Panc1 (cell line): Measurements from ENCODE around the gene TRIM2.

Experiments
- POLR2AphosphoS5 ChIP-seq: IDR thresholded peaks from 2 replicates; pipeline ENCODE4 v1.6.1; 2012; ENCODE audit warnings: mild to moderate bottlenecking, low read depth, low read length, moderate library complexity
- SIN3A ChIP-seq: IDR thresholded peaks from 2 replicates; pipeline ENCODE4 v1.6.1; 2012; ENCODE audit warnings: low read depth, mild to moderate bottlenecking, low read length, moderate library complexity, borderline replicate concordance; ENCODE audit not compliant: insufficient read depth
- TF ChIP-seq, protein P1 (sequence below): fragments of 450-650 bp; IDR thresholded peaks from 2 replicates; pipeline ENCODE4 v1.5.1; 2017; ENCODE audit warnings: mild to moderate bottlenecking
- TF ChIP-seq, protein P2 (sequence below), 2 experiments: IDR thresholded peaks; 2 replicates each; pipeline ENCODE4 v1.6.1; 2011 to 2012; ENCODE audit warnings: low read depth in 2 of 2, control low read depth in 1 of 2, low read length in 1 of 2, mild to moderate bottlenecking in 1 of 2, moderate library complexity in 1 of 2; ENCODE audit not compliant: insufficient read depth in 1 of 2

DNA sequence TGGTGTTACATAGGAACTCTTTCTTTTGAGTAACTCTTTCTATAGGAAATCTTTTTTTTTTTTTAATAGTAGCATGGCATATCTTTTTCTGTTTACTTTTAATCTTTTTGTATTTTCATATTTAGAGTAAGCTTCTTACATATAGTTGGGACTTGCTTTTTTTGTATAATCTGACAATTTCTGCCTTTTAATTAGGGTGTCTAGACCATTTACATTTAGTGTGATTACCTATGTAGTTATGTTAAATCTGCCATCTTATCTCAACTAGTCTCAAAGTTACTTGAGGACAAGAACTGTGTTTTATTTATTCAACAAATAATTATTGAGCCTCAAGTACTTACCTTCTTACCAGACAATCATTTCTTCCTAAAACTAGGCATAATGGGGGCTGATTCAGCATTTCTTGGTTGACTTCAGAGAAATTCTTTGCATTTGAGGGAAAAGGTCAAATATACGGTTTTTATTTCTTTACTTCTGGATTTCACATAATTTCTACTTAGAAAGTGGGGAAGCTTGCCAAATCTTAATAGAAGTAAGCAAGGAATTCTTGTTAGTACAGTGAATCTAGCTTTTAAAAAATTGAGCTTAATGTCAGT lies 168.8 kb downstream of the TRIM2 start:
- TF ChIP-seq, protein P1, sequence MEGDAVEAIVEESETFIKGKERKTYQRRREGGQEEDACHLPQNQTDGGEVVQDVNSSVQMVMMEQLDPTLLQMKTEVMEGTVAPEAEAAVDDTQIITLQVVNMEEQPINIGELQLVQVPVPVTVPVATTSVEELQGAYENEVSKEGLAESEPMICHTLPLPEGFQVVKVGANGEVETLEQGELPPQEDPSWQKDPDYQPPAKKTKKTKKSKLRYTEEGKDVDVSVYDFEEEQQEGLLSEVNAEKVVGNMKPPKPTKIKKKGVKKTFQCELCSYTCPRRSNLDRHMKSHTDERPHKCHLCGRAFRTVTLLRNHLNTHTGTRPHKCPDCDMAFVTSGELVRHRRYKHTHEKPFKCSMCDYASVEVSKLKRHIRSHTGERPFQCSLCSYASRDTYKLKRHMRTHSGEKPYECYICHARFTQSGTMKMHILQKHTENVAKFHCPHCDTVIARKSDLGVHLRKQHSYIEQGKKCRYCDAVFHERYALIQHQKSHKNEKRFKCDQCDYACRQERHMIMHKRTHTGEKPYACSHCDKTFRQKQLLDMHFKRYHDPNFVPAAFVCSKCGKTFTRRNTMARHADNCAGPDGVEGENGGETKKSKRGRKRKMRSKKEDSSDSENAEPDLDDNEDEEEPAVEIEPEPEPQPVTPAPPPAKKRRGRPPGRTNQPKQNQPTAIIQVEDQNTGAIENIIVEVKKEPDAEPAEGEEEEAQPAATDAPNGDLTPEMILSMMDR, result no peak
- TF ChIP-seq POLR2AphosphoS5, result no peak
- TF ChIP-seq SIN3A, result no peak
- TF ChIP-seq, protein P2, sequence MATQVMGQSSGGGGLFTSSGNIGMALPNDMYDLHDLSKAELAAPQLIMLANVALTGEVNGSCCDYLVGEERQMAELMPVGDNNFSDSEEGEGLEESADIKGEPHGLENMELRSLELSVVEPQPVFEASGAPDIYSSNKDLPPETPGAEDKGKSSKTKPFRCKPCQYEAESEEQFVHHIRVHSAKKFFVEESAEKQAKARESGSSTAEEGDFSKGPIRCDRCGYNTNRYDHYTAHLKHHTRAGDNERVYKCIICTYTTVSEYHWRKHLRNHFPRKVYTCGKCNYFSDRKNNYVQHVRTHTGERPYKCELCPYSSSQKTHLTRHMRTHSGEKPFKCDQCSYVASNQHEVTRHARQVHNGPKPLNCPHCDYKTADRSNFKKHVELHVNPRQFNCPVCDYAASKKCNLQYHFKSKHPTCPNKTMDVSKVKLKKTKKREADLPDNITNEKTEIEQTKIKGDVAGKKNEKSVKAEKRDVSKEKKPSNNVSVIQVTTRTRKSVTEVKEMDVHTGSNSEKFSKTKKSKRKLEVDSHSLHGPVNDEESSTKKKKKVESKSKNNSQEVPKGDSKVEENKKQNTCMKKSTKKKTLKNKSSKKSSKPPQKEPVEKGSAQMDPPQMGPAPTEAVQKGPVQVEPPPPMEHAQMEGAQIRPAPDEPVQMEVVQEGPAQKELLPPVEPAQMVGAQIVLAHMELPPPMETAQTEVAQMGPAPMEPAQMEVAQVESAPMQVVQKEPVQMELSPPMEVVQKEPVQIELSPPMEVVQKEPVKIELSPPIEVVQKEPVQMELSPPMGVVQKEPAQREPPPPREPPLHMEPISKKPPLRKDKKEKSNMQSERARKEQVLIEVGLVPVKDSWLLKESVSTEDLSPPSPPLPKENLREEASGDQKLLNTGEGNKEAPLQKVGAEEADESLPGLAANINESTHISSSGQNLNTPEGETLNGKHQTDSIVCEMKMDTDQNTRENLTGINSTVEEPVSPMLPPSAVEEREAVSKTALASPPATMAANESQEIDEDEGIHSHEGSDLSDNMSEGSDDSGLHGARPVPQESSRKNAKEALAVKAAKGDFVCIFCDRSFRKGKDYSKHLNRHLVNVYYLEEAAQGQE (IDR thresholded peaks at IDR 0.05; ENCODE audit: insufficient read depth in 1 of 2, low read depth in 2 of 2, low read length in 1 of 2), result no peak
